ENCODE data around the gene TCF23. TPM values are rescaled to one million over a fixed set of nuclear protein-coding genes. Genes with fewer than 3 reads are reported as not detected.
A peak's percentile ranks its signal among the peaks of the same experiment; 100 is the strongest.
"Not testable (repeated sequence)": the region's sequence is repeated elsewhere in the genome, so short reads cannot be mapped to it uniquely, and the experiment has no call there.

Gene TCF23
- total and polyA plus RNA-seq, 4 donors = 0.06 to 0.14 TPM; not detected in 2

- Histone ChIP-seq H3K36me3 (ENCODE audit: control insufficient read depth, insufficient read depth, low read length) (peaks cover 5% of the 10 kb centered on the region), H3K27ac (ENCODE audit: low read depth, low read length) (no peak overlapping the region), H3K9me3 (ENCODE audit: control insufficient read depth, insufficient read depth, low read length) (no peaks in the 10 kb centered on the region), H3K4me1 (ENCODE audit: control insufficient read depth, insufficient read depth, low read length) (peaks cover 10% of the 10 kb centered on the region), H3K27me3 (ENCODE audit: control insufficient read depth, insufficient read depth, low read length) (peaks cover 9% of the 10 kb centered on the region), H3K4me3 (ENCODE audit: low read depth, low read length) (no peak overlapping the region)
- WGBS (ENCODE audit: insufficient coverage) = 75% methylated on average over 2 of the region's 2 CpGs
- DNase-seq (ENCODE audit: low read depth in 4 of 6, low spot score in 6 of 6) = no peak
Observed at GRCh38 chr2:27115519-27115918, 33.3 kb upstream of the TCF23 start.

- WGBS (ENCODE audit: insufficient coverage) = 19% methylated on average over 12 of the region's 14 CpGs
- Histone ChIP-seq H3K4me1 (ENCODE audit: control insufficient read depth, insufficient read depth, low read length) (peaks cover 15% of the 10 kb centered on the region), H3K4me3 (ENCODE audit: low read depth, low read length) (peak overlapping the region; percentile 47), H3K36me3 (ENCODE audit: control insufficient read depth, insufficient read depth, low read length) (peaks cover 2% of the 10 kb centered on the region), H3K27me3 (ENCODE audit: control insufficient read depth, insufficient read depth, low read length) (peaks cover 9% of the 10 kb centered on the region), H3K27ac (ENCODE audit: low read depth, low read length) (no peak overlapping the region), H3K9me3 (ENCODE audit: control insufficient read depth, insufficient read depth, low read length) (no peaks in the 10 kb centered on the region)
- DNase-seq (ENCODE audit: low read depth in 4 of 6, low spot score in 6 of 6) = peak in 1 of 6 donors; percentile 52
Observed at GRCh38 chr2:27117995-27118524, 30.7 kb upstream of the TCF23 start.

GRCh38 chr2:27118525-27119329 is 30.1 kb upstream of the TCF23 start, which contains the start of gene CGREF1:
Gene CGREF1, minus strand, starts transcription at chr2:27119128. Its CDS starts 14,762 bp downstream, at chr2:27104366.
- peak within 1 kb of the TSS; percentile 47 for H3K4me3 ChIP-seq (ENCODE audit: low read depth, low read length)
- no peak within 1 kb of the TSS for H3K27ac ChIP-seq (ENCODE audit: low read depth, low read length)
- H3K4me1 ChIP-seq (ENCODE audit: control insufficient read depth, insufficient read depth, low read length) = peaks cover 21% of the 10 kb centered on the region
- peaks cover 2% of the 10 kb centered on the region for H3K36me3 ChIP-seq (ENCODE audit: control insufficient read depth, insufficient read depth, low read length)
- H3K27me3 ChIP-seq (ENCODE audit: control insufficient read depth, insufficient read depth, low read length) = peaks cover 9% of the 10 kb centered on the region
- WGBS (ENCODE audit: insufficient coverage) = 4% methylated on average over 84 of the region's 84 CpGs
- DNase-seq (ENCODE audit: low read depth in 4 of 6, low spot score in 6 of 6) = peak in 3 of 6 donors; percentile 51 to 89 (median 80)
- no peaks in the 10 kb centered on the region for H3K9me3 ChIP-seq (ENCODE audit: control insufficient read depth, insufficient read depth, low read length)

- not testable (repeated sequence) for H3K9me3 ChIP-seq (ENCODE audit: control insufficient read depth, insufficient read depth, low read length); H3K36me3 ChIP-seq (ENCODE audit: control insufficient read depth, insufficient read depth, low read length); H3K27me3 ChIP-seq (ENCODE audit: control insufficient read depth, insufficient read depth, low read length); H3K27ac ChIP-seq (ENCODE audit: low read depth, low read length); DNase-seq (ENCODE audit: low read depth in 4 of 6, low spot score in 6 of 6)
- H3K4me1 ChIP-seq (ENCODE audit: control insufficient read depth, insufficient read depth, low read length) = peaks cover 25% of the 10 kb centered on the region
- 84% methylated on average over 6 of the region's 8 CpGs for WGBS (ENCODE audit: insufficient coverage)
- H3K4me3 ChIP-seq (ENCODE audit: low read depth, low read length) = peak overlapping the region; percentile 14
Observed at GRCh38 chr2:27119330-27119670, 29.5 kb upstream of the TCF23 start.

GRCh38 chr2:27121906-27122305 is 26.9 kb upstream of the TCF23 start:
- 59% methylated on average over 2 of the region's 2 CpGs for WGBS (ENCODE audit: insufficient coverage)
- no peak for DNase-seq (ENCODE audit: low read depth in 4 of 6, low spot score in 6 of 6)
- H3K27me3 ChIP-seq (ENCODE audit: control insufficient read depth, insufficient read depth, low read length) = peaks cover 9% of the 10 kb centered on the region
- H3K4me3 ChIP-seq (ENCODE audit: low read depth, low read length) = no peak overlapping the region
- H3K4me1 ChIP-seq (ENCODE audit: control insufficient read depth, insufficient read depth, low read length) = peaks cover 25% of the 10 kb centered on the region
- H3K27ac ChIP-seq (ENCODE audit: low read depth, low read length) = no peak overlapping the region
- no peaks in the 10 kb centered on the region for H3K36me3 ChIP-seq (ENCODE audit: control insufficient read depth, insufficient read depth, low read length)
- no peaks in the 10 kb centered on the region for H3K9me3 ChIP-seq (ENCODE audit: control insufficient read depth, insufficient read depth, low read length)

- Histone ChIP-seq H3K36me3 (ENCODE audit: control insufficient read depth, insufficient read depth, low read length) (no peaks in the 10 kb centered on the region), H3K27ac (ENCODE audit: low read depth, low read length) (no peak overlapping the region), H3K4me1 (ENCODE audit: control insufficient read depth, insufficient read depth, low read length) (peaks cover 24% of the 10 kb centered on the region), H3K9me3 (ENCODE audit: control insufficient read depth, insufficient read depth, low read length) (no peaks in the 10 kb centered on the region), H3K4me3 (ENCODE audit: low read depth, low read length) (peak overlapping the region; percentile 60), H3K27me3 (ENCODE audit: control insufficient read depth, insufficient read depth, low read length) (peaks cover 9% of the 10 kb centered on the region)
- WGBS (ENCODE audit: insufficient coverage) = 87% methylated on average over 4 of the region's 7 CpGs
- no peak for DNase-seq (ENCODE audit: low read depth in 4 of 6, low spot score in 6 of 6)
Observed at GRCh38 chr2:27122791-27123190, 26.0 kb upstream of the TCF23 start.

GRCh38 chr2:27123302-27124150 is 25.3 kb upstream of the TCF23 start, which contains the start of gene ABHD1:
Gene ABHD1, plus strand, starts transcription at chr2:27123815. Its CDS starts 134 bp downstream, at chr2:27123949.
- Histone ChIP-seq H3K4me3 (ENCODE audit: low read depth, low read length) (peak within 1 kb of the TSS; percentile 60), H3K27ac (ENCODE audit: low read depth, low read length) (peak within 1 kb of the TSS; percentile 40), H3K27me3 (ENCODE audit: control insufficient read depth, insufficient read depth, low read length) (peaks cover 4% of the 10 kb centered on the region), H3K4me1 (ENCODE audit: control insufficient read depth, insufficient read depth, low read length) (peaks cover 17% of the 10 kb centered on the region), H3K9me3 (ENCODE audit: control insufficient read depth, insufficient read depth, low read length) (no peaks in the 10 kb centered on the region), H3K36me3 (ENCODE audit: control insufficient read depth, insufficient read depth, low read length) (peaks cover 5% of the 10 kb centered on the region)
- DNase-seq (ENCODE audit: low read depth in 4 of 6, low spot score in 6 of 6) = peak in 2 of 6 donors; percentile 66 to 72
- 6% methylated on average over 47 of the region's 47 CpGs for WGBS (ENCODE audit: insufficient coverage)

GRCh38 chr2:27125104-27125503 is 23.7 kb upstream of the TCF23 start:
- Histone ChIP-seq H3K4me1 (ENCODE audit: control insufficient read depth, insufficient read depth, low read length) (peaks cover 16% of the 10 kb centered on the region), H3K27me3 (ENCODE audit: control insufficient read depth, insufficient read depth, low read length) (no peaks in the 10 kb centered on the region), H3K4me3 (ENCODE audit: low read depth, low read length) (no peak overlapping the region), H3K36me3 (ENCODE audit: control insufficient read depth, insufficient read depth, low read length) (peaks cover 16% of the 10 kb centered on the region), H3K9me3 (ENCODE audit: control insufficient read depth, insufficient read depth, low read length) (no peaks in the 10 kb centered on the region), H3K27ac (ENCODE audit: low read depth, low read length) (no peak overlapping the region)
- peak in 1 of 6 donors; percentile 39 for DNase-seq (ENCODE audit: low read depth in 4 of 6, low spot score in 6 of 6)
- WGBS (ENCODE audit: insufficient coverage) = no CpG with 5 or more reads among the region's 3 CpGs

GRCh38 chr2:27126252-27126710 is 22.5 kb upstream of the TCF23 start:
- H3K27ac ChIP-seq (ENCODE audit: low read depth, low read length) = no peak overlapping the region
- 77% methylated on average over 4 of the region's 5 CpGs for WGBS (ENCODE audit: insufficient coverage)
- DNase-seq (ENCODE audit: low read depth in 4 of 6, low spot score in 6 of 6) = no peak
- no peak overlapping the region for H3K4me3 ChIP-seq (ENCODE audit: low read depth, low read length)
- H3K4me1 ChIP-seq (ENCODE audit: control insufficient read depth, insufficient read depth, low read length) = peaks cover 16% of the 10 kb centered on the region
- no peaks in the 10 kb centered on the region for H3K9me3 ChIP-seq (ENCODE audit: control insufficient read depth, insufficient read depth, low read length)
- H3K36me3 ChIP-seq (ENCODE audit: control insufficient read depth, insufficient read depth, low read length) = peaks cover 28% of the 10 kb centered on the region
- H3K27me3 ChIP-seq (ENCODE audit: control insufficient read depth, insufficient read depth, low read length) = no peaks in the 10 kb centered on the region
